ENCODE results near the gene EEF2. TPM values are rescaled to one million over a fixed set of nuclear protein-coding genes. Genes with fewer than 3 reads are reported as not detected.

The EEF2 gene
- polyA plus RNA-seq, 1 donor from 2014 or later = 716 TPM

Small RNA genes within 50 kb of the gene (small RNA-seq; reads per million reads assigned to genes)
- gene SNORD37 = 12.4 to 26.8 (median 13.0) reads per million in 3 experiments

Other genes with a start within 250 kb of the EEF2 start
- 37.1 and 56.3 TPM in 2 replicates for gene APBA3, start 223.8 kb downstream of the EEF2 start, polyA plus RNA-seq
- gene MRPL54, start 222.8 kb downstream of the EEF2 start, polyA plus RNA-seq = 74.7 and 83.8 TPM in 2 replicates
- not detected in 2 replicates for gene RAX2, start 213.2 kb downstream of the EEF2 start, polyA plus RNA-seq
- gene MATK, start 199.1 kb downstream of the EEF2 start, polyA plus RNA-seq = 2.6 and 4.1 TPM in 2 replicates
- gene ZFR2, start 116.4 kb downstream of the EEF2 start, polyA plus RNA-seq = 9.0 and 16.9 TPM in 2 replicates
- 73.8 and 85.0 TPM in 2 replicates for gene ATCAY, start 104.8 kb downstream of the EEF2 start, polyA plus RNA-seq
- gene NMRK2, start 52.4 kb downstream of the EEF2 start, polyA plus RNA-seq = not detected in 2 replicates
- 100 and 118 TPM in 2 replicates for gene DAPK3, start 14.4 kb downstream of the EEF2 start, polyA plus RNA-seq
- 22.3 and 27.0 TPM in 2 replicates for gene PIAS4, start 22.3 kb upstream of the EEF2 start, polyA plus RNA-seq
- 1.7 and 2.5 TPM in 2 replicates for gene ZBTB7A, start 81.4 kb upstream of the EEF2 start, polyA plus RNA-seq
- 95.5 and 102 TPM in 2 replicates for gene MAP2K2, start 138.7 kb upstream of the EEF2 start, polyA plus RNA-seq
- gene CREB3L3, start 168.2 kb upstream of the EEF2 start, polyA plus RNA-seq = not detected in 2 replicates
- 42.7 and 42.8 TPM in 2 replicates for gene SIRT6, start 197.1 kb upstream of the EEF2 start, polyA plus RNA-seq
- 2.8 and 3.3 TPM in 2 replicates for gene ANKRD24, start 197.2 kb upstream of the EEF2 start, polyA plus RNA-seq
- gene EBI3, start 244.1 kb upstream of the EEF2 start, polyA plus RNA-seq = not detected in 2 replicates

All from neural cell (in vitro differentiated cells).